ENCODE data around the gene RER1.

Gene RER1

GRCh38 chr1:2358651-2359640, 32.7 kb upstream of the RER1 start:
- H3K4me3 ChIP-seq (ENCODE audit: low read length) = no peak overlapping the region
- DNase-seq (ENCODE audit: low read depth) = no peak
- TF ChIP-seq, protein P1, sequence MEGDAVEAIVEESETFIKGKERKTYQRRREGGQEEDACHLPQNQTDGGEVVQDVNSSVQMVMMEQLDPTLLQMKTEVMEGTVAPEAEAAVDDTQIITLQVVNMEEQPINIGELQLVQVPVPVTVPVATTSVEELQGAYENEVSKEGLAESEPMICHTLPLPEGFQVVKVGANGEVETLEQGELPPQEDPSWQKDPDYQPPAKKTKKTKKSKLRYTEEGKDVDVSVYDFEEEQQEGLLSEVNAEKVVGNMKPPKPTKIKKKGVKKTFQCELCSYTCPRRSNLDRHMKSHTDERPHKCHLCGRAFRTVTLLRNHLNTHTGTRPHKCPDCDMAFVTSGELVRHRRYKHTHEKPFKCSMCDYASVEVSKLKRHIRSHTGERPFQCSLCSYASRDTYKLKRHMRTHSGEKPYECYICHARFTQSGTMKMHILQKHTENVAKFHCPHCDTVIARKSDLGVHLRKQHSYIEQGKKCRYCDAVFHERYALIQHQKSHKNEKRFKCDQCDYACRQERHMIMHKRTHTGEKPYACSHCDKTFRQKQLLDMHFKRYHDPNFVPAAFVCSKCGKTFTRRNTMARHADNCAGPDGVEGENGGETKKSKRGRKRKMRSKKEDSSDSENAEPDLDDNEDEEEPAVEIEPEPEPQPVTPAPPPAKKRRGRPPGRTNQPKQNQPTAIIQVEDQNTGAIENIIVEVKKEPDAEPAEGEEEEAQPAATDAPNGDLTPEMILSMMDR (conservative IDR thresholded peaks at IDR 0.05; ENCODE audit: low read length) = no peak

DNA sequence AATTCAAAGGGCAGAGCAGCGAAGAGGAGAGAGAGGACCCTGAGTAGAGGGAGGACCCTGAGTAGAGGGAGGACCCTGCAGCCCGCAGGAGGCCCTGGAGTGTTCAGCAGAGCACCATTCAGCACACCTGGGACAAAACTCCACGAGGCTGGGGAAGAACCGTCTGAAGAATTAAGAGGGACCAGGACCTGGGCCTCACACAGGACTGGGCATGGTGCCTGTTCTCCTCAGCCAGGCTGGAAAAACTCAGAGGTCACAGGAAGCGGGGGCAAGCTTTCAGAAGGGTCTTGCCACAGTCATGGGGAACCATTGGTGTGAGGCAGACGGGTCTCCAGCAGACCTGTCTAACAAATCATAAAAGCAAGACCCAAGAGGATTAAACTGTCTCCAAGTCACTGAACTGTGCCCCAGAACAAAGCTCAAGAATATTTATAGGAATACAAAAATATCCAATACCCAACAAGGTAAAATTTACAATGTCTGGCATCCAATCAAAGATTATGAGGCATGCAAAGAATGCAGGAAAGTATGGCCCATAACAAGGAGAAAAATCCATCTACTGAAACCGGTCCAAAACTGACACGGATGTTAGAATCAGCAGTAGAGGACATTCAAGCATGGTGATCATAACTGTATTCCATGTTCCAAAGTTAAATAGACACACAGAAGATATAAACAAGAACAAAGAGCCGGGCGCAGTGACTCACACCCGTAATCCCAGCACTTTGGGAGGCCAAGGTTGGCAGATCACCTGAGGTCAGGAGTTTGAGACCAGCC, 30.9 kb upstream of the RER1 start:
- TF ChIP-seq, protein P1 (conservative IDR thresholded peaks at IDR 0.05; ENCODE audit: low read length) = no peak
- DNase-seq (ENCODE audit: low read depth) = peak; percentile 51
- H3K4me3 ChIP-seq (ENCODE audit: low read length) = no peak overlapping the region

GRCh38 chr1:2363847-2364513, 27.7 kb upstream of the RER1 start:
- no peak overlapping the region for H3K4me3 ChIP-seq (ENCODE audit: low read length)
- no peak for DNase-seq (ENCODE audit: low read depth)
- TF ChIP-seq, protein P1 (conservative IDR thresholded peaks at IDR 0.05; ENCODE audit: low read length) = no peak

- H3K4me3 ChIP-seq (ENCODE audit: low read length) = no peak overlapping the region
- no peak for DNase-seq (ENCODE audit: low read depth)
- TF ChIP-seq, protein P1 (conservative IDR thresholded peaks at IDR 0.05; ENCODE audit: low read length) = no peak
Measured at GRCh38 chr1:2368053-2368744, 23.4 kb upstream of the RER1 start.

DNA sequence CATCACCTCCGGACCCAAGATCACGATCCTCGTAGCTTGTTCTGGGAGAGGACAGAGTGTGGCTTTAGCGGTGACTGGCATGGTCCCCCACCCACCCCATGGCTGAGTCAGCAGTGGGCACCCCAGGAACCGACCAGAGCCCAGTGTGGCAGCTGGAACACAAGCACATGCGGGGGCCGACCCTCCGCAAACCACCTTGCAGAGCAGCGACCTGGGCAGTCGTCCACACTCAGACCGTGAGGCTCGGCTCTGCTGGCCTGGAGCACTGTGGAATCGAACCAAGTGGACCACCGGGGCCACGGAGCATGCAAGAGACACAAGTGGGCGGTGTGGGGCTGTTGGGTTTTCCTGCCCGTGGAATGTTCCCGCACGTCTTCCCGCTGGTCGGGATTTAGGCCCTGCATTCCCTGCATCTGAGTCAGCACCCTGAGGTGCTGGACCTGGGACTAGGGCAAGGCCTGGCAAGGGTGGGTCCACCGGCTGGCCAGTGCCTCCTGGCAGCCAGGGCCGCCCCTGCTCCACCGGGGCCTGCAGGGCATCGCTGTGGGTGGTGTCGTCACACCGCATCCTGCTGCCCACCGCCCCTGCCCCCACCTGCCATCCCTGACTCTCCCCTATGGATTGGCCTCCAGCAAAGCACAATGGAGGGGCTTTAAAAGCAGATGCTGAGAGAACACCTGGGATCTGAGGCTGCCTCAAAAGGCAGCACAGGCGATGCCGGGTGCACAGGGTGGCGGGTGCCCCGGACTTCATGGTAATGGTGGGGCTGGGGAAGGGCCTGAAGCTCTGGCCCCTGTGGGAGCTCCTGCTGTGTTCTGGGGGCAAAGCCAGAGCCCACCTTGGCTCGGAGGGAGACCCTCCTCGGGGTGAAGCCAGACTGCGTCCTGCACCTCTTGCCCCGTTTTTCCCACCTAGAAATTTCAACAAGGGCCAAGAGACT, 18.8 kb upstream of the RER1 start:
- TF ChIP-seq, protein P1 (conservative IDR thresholded peaks at IDR 0.05; ENCODE audit: low read length) = no peak
- DNase-seq (ENCODE audit: low read depth) = no peak

More for the DNA sequence above, 18.8 kb upstream of the RER1 start:
- H3K4me3 ChIP-seq (ENCODE audit: low read length) = no peak overlapping the region
